HCT116 (cell line): ENCODE measurements around the gene TK2. TPM values are rescaled to one million over a fixed set of nuclear protein-coding genes. Genes with fewer than 3 reads are reported as not detected.

ENCODE experiments used
- ATAC-seq: fragments of 200-7000 bp; cut with Tn5 transposase; 2 replicates; pipeline ENCODE4 v1.9.1; 2020; ENCODE audit warnings: mild to moderate bottlenecking, moderate library complexity
- BruUV-seq: library from RNA; stranded (reverse); fragments of 400-500 nt; replicated peaks from 2 replicates; lab custom pipeline; 2021; lab: Mats Ljungman, UMichigan
- CTCF ChIA-PET: fragments of 300-600 bp; sonication (Branson Sonifier 250); formaldehyde crosslinking; loops from one replicate; lab custom pipeline; 2021; ENCODE audit warnings: antibody characterized with exemption; lab: Charles Lee
- POLR2A ChIA-PET: fragments of 300-600, 350-600 bp; sonication (Branson Sonifier 250); formaldehyde crosslinking; loops from one replicate; lab custom pipeline; 2021; ENCODE audit warnings: antibody characterized with exemption; lab: Charles Lee
- RAD21 ChIA-PET, 2 experiments: fragments of 300-600 bp; sonication (Branson Sonifier 250); formaldehyde crosslinking; loops; one replicate each; lab custom pipeline; 2023; ENCODE audit warnings: low total read pairs in 2 of 2; ENCODE audit not compliant: uncharacterized antibody in 2 of 2, unreplicated experiment in 2 of 2, low non-redundant PET in 1 of 2; lab: Charles Lee
- DNase-seq: peaks from one replicate; pipeline ENCODE4 v3.0.0-alpha.2; 2010; ENCODE audit warnings: low read depth, low spot score
- H2AFZ ChIP-seq: fragments of 200-600 bp; shearing (Covaris generic), sonication (generic); 2 replicates; pipeline ENCODE4 v1.6.1; 2017; ENCODE audit warnings: low read depth, mixed run types, mixed read lengths, antibody characterized with exemption, low read length; ENCODE audit not compliant: poor library complexity, severe bottlenecking
- H3K27ac ChIP-seq: 2 replicates; pipeline ENCODE4 v1.5.1; 2012; ENCODE audit warnings: low read depth, low read length
- H3K27me3 ChIP-seq: fragments of 200-600 bp; sonication (generic); 2 replicates; pipeline ENCODE4 v1.6.1; 2016; ENCODE audit warnings: mixed run types, low read length, mixed read lengths; ENCODE audit not compliant: insufficient read depth
- H3K36me3 ChIP-seq, 2 experiments: fragments of 200-500 bp in 1 of 2; fragments of 200-600 bp in 1 of 2; sonication (Bioruptor generic) in 1 of 2; sonication (generic) in 1 of 2; 2 replicates each; pipeline versions ENCODE4 v1.5.1 to v1.6.1; 2014 to 2016; ENCODE audit warnings: low read length in 2 of 2, inconsistent platforms in 1 of 2, mixed read lengths in 1 of 2, mixed run types in 1 of 2; ENCODE audit not compliant: insufficient read depth in 2 of 2, control insufficient read depth in 1 of 2
- H3K4me1 ChIP-seq, 2 experiments: fragments of 200-600 bp in 1 of 2; sonication (generic) in 1 of 2; 2 replicates each; pipeline versions ENCODE4 v1.5.1 to v1.6.1; 2012 to 2017; ENCODE audit warnings: low read length in 2 of 2, inconsistent platforms in 1 of 2, mild to moderate bottlenecking in 1 of 2, mixed read lengths in 1 of 2, mixed run types in 1 of 2, moderate library complexity in 1 of 2; ENCODE audit not compliant: insufficient read depth in 2 of 2, control insufficient read depth in 1 of 2
- H3K4me2 ChIP-seq: fragments of 200-600 bp; sonication (generic); 2 replicates; pipeline ENCODE4 v1.6.1; 2017; ENCODE audit warnings: mixed run types, low read length, mixed read lengths
- H3K4me3 ChIP-seq, 2 experiments: fragments of 200-600 bp in 1 of 2; sonication (generic) in 1 of 2; replicated peaks in 1 of 2; 2 replicates each; pipeline ENCODE4 v1.5.1; 2011 to 2016; ENCODE audit warnings: low read length in 2 of 2, control low read depth in 1 of 2, low read depth in 1 of 2, mild to moderate bottlenecking in 1 of 2, mixed read lengths in 1 of 2, mixed run types in 1 of 2
- H3K79me2 ChIP-seq: fragments of 200-600 bp; sonication (generic); 2 replicates; pipeline ENCODE4 v1.6.1; 2017; ENCODE audit warnings: mild to moderate bottlenecking, mixed run types, low read length, moderate library complexity, mixed read lengths; ENCODE audit not compliant: insufficient read depth
- H3K9ac ChIP-seq: fragments of 200-600 bp; sonication (generic); 2 replicates; pipeline ENCODE4 v1.6.1; 2016; ENCODE audit warnings: low read length, mixed read lengths
- H3K9me2 ChIP-seq: fragments of 200-600 bp; sonication (generic), shearing (Covaris generic); 2 replicates; pipeline ENCODE4 v1.6.1; 2017; ENCODE audit warnings: mixed run types, mild to moderate bottlenecking, moderate library complexity; ENCODE audit not compliant: insufficient read depth
- H3K9me3 ChIP-seq, 2 experiments: fragments of 200-500 bp in 1 of 2; fragments of 200-600 bp in 1 of 2; sonication (Bioruptor generic) in 1 of 2; sonication (generic) in 1 of 2; 2 replicates each; pipeline ENCODE4 v1.6.1; 2014 to 2017; ENCODE audit warnings: low read length in 2 of 2, mixed read lengths in 2 of 2, inconsistent platforms in 1 of 2, low read depth in 1 of 2, mild to moderate bottlenecking in 1 of 2, mixed run types in 1 of 2, moderate library complexity in 1 of 2; ENCODE audit not compliant: control insufficient read depth in 1 of 2, insufficient read depth in 1 of 2
- H4K20me1 ChIP-seq: fragments of 200-600 bp; sonication (generic), shearing (Covaris generic); 2 replicates; pipeline ENCODE4 v1.6.1; 2017; ENCODE audit warnings: mixed run types, mild to moderate bottlenecking, moderate library complexity; ENCODE audit not compliant: insufficient read depth
- CBX3 ChIP-seq: IDR thresholded peaks from 2 replicates; pipeline ENCODE4 v1.6.1; 2012; ENCODE audit warnings: low read depth
- CEBPB ChIP-seq: IDR thresholded peaks from 2 replicates; pipeline ENCODE4 v1.6.1; 2012; ENCODE audit warnings: low read depth
- EZH2 ChIP-seq: fragments of 200-600 bp; sonication (generic); IDR thresholded peaks from 2 replicates; pipeline ENCODE4 v1.6.1; 2017; ENCODE audit warnings: antibody characterized with exemption, mixed run types
- EZH2phosphoT487 ChIP-seq: fragments of 200-600 bp; IDR thresholded peaks from 2 replicates; pipeline ENCODE4 v1.6.1; 2018; ENCODE audit warnings: antibody characterized with exemption, borderline replicate concordance
- FOSL1 ChIP-seq: IDR thresholded peaks from 2 replicates; pipeline ENCODE4 v1.6.1; 2012; ENCODE audit warnings: low read depth
- JUND ChIP-seq: IDR thresholded peaks from 2 replicates; pipeline ENCODE4 v1.6.1; 2012
- MAX ChIP-seq: IDR thresholded peaks from 2 replicates; pipeline ENCODE4 v1.6.1; 2012
- POLR2AphosphoS5 ChIP-seq: IDR thresholded peaks from 2 replicates; pipeline ENCODE4 v1.6.1; 2011; ENCODE audit warnings: mild to moderate bottlenecking, low read depth, low read length, moderate library complexity
- SIN3A ChIP-seq: IDR thresholded peaks from 2 replicates; pipeline ENCODE4 v1.6.1; 2012; ENCODE audit warnings: low read depth
- SP1 ChIP-seq: IDR thresholded peaks from 2 replicates; pipeline ENCODE4 v1.6.1; 2012; ENCODE audit warnings: low read depth
- SRF ChIP-seq: IDR thresholded peaks from 2 replicates; pipeline ENCODE4 v1.6.1; 2012; ENCODE audit warnings: low read depth
- TCF7L2 ChIP-seq: IDR thresholded peaks from 2 replicates; pipeline ENCODE4 v1.7.0; 2011; ENCODE audit warnings: borderline replicate concordance, inconsistent platforms; ENCODE audit not compliant: insufficient read depth, insufficient read length; ENCODE audit errors: extremely low read depth
- YY1 ChIP-seq: IDR thresholded peaks from 2 replicates; pipeline ENCODE4 v1.6.1; 2011; ENCODE audit warnings: low read length, low read depth, moderate library complexity, mild to moderate bottlenecking; ENCODE audit not compliant: insufficient replicate concordance; ENCODE audit errors: extremely low read depth
- ZBTB33 ChIP-seq: IDR thresholded peaks from 2 replicates; pipeline ENCODE4 v1.6.1; 2011; ENCODE audit warnings: mild to moderate bottlenecking, low read length, moderate library complexity; ENCODE audit not compliant: insufficient replicate concordance; ENCODE audit errors: extremely low read depth
- ZFX ChIP-seq: fragments of 450-650 bp; IDR thresholded peaks from 2 replicates; pipeline ENCODE4 v1.6.1; 2017
- intact Hi-C: fragments of 100-400 bp; cut with micrococcal nuclease; formaldehyde crosslinking; loops from 2 replicates; pipeline ENCODE4 v1.10.0; 2022
- total RNA-seq: library from RNA; stranded (reverse); gene quantifications from one replicate; pipeline ENCODE4 v1.2.1, GENCODE V29; 2021; ENCODE audit not compliant: unreplicated experiment
- TF ChIP-seq, protein P1 (sequence below), 3 experiments: fragments of 200-600 bp in 1 of 3; sonication (generic) in 1 of 3; IDR thresholded peaks in 2 of 3; conservative IDR thresholded peaks in 1 of 3; 2 replicates each; pipeline ENCODE4 v1.5.1; 2012 to 2017; ENCODE audit warnings: low read depth in 2 of 3, low read length in 2 of 3, antibody characterized with exemption in 1 of 3, borderline replicate concordance in 1 of 3, control low read depth in 1 of 3, mild to moderate bottlenecking in 1 of 3, mixed read lengths in 1 of 3, mixed run types in 1 of 3, moderate library complexity in 1 of 3; ENCODE audit not compliant: insufficient read depth in 1 of 3
- TF ChIP-seq, protein P2 (sequence below): IDR thresholded peaks from 2 replicates; pipeline ENCODE4 v1.6.1; 2012; ENCODE audit warnings: low read depth
- TF ChIP-seq, protein P3 (sequence below): IDR thresholded peaks from 2 replicates; pipeline ENCODE4 v1.6.1; 2012

TK2 gene
- total RNA-seq, 1 experiment from 2014 or later, result 15.4 TPM

- intact Hi-C loops, result no loop called here
- no peak overlapping the region for H3K9ac ChIP-seq
- H3K4me1 ChIP-seq, result peaks cover 10 to 12% of the 10 kb centered on the region in 2 experiments; a peak in 3 of 4 replicates
- ChIA-PET CTCF (no interaction called here), POLR2A (no interaction called here), RAD21 (interaction anchor here in 1 of 2 experiments (0.9 kb wide), 1 partner anchor 64 kb away, joined by 3 read pairs; no protein-coding TSS in a partner anchor)
- 0 out of 2 replicates have a peak, but pooled peaks cover 4% of the 10 kb centered on the region for H3K27me3 ChIP-seq
- H4K20me1 ChIP-seq, result no peaks in the 10 kb centered on the region
- no peak overlapping the region for H2AFZ ChIP-seq
- H3K27ac ChIP-seq, result no peak overlapping the region
- no peaks in the 10 kb centered on the region for H3K9me2 ChIP-seq
- ATAC-seq (no peak), DNase-seq (no peak)
- no peak overlapping the region for H3K4me2 ChIP-seq
- BruUV-seq, result no TSS peak
- no peaks in the 10 kb centered on the region for H3K36me3 ChIP-seq
- H3K79me2 ChIP-seq, result no peaks in the 10 kb centered on the region
- TF ChIP-seq EZH2phosphoT487, result no peak
- TF ChIP-seq MAX, result no peak
- no peak for TF ChIP-seq YY1
- TF ChIP-seq SIN3A, result no peak
- TF ChIP-seq ZBTB33, result no peak
- TF ChIP-seq TCF7L2, result no peak
- TF ChIP-seq FOSL1, result no peak
- no peak for TF ChIP-seq EZH2
- TF ChIP-seq ZFX, result no peak
- TF ChIP-seq, protein P1, sequence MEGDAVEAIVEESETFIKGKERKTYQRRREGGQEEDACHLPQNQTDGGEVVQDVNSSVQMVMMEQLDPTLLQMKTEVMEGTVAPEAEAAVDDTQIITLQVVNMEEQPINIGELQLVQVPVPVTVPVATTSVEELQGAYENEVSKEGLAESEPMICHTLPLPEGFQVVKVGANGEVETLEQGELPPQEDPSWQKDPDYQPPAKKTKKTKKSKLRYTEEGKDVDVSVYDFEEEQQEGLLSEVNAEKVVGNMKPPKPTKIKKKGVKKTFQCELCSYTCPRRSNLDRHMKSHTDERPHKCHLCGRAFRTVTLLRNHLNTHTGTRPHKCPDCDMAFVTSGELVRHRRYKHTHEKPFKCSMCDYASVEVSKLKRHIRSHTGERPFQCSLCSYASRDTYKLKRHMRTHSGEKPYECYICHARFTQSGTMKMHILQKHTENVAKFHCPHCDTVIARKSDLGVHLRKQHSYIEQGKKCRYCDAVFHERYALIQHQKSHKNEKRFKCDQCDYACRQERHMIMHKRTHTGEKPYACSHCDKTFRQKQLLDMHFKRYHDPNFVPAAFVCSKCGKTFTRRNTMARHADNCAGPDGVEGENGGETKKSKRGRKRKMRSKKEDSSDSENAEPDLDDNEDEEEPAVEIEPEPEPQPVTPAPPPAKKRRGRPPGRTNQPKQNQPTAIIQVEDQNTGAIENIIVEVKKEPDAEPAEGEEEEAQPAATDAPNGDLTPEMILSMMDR (IDR thresholded peaks at IDR 0.05 in 2 of 3, conservative IDR thresholded peaks at IDR 0.05 in 1 of 3; ENCODE audit: borderline replicate concordance in 1 of 3, insufficient read depth in 1 of 3, low read depth in 2 of 3, low read length in 2 of 3), result no peak
- no peak for TF ChIP-seq SRF
- TF ChIP-seq POLR2AphosphoS5, result no peak
- TF ChIP-seq, protein P2, sequence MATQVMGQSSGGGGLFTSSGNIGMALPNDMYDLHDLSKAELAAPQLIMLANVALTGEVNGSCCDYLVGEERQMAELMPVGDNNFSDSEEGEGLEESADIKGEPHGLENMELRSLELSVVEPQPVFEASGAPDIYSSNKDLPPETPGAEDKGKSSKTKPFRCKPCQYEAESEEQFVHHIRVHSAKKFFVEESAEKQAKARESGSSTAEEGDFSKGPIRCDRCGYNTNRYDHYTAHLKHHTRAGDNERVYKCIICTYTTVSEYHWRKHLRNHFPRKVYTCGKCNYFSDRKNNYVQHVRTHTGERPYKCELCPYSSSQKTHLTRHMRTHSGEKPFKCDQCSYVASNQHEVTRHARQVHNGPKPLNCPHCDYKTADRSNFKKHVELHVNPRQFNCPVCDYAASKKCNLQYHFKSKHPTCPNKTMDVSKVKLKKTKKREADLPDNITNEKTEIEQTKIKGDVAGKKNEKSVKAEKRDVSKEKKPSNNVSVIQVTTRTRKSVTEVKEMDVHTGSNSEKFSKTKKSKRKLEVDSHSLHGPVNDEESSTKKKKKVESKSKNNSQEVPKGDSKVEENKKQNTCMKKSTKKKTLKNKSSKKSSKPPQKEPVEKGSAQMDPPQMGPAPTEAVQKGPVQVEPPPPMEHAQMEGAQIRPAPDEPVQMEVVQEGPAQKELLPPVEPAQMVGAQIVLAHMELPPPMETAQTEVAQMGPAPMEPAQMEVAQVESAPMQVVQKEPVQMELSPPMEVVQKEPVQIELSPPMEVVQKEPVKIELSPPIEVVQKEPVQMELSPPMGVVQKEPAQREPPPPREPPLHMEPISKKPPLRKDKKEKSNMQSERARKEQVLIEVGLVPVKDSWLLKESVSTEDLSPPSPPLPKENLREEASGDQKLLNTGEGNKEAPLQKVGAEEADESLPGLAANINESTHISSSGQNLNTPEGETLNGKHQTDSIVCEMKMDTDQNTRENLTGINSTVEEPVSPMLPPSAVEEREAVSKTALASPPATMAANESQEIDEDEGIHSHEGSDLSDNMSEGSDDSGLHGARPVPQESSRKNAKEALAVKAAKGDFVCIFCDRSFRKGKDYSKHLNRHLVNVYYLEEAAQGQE, result no peak
- no peak for TF ChIP-seq CBX3
- TF ChIP-seq, protein P3, sequence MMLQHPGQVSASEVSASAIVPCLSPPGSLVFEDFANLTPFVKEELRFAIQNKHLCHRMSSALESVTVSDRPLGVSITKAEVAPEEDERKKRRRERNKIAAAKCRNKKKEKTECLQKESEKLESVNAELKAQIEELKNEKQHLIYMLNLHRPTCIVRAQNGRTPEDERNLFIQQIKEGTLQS, result no peak
- no peak for TF ChIP-seq CEBPB
- no peak for TF ChIP-seq JUND
- TF ChIP-seq SP1, result no peak
- H3K4me3 ChIP-seq, result no peak overlapping the region
- H3K9me3 ChIP-seq, result no peaks in the 10 kb centered on the region
Measured at GRCh38 chr16:66471264-66471663, 78.7 kb downstream of the TK2 start.
